SK-N-SH (cell line): ENCODE measurements around the gene DLG2. TPM values are rescaled to one million over a fixed set of nuclear protein-coding genes. Genes with fewer than 3 reads are reported as not detected.

Experiments used
- CTCF ChIA-PET: fragments of 300-600, 350-600 bp; formaldehyde crosslinking; extraction: SDS; loops from one replicate; lab custom pipeline; 2021; lab: Yijun Ruan, JAX
- POLR2A ChIA-PET: fragments of 350-600 bp; sonication (Branson Sonifier 250); formaldehyde crosslinking; extraction: SDS; loops from one replicate; lab custom pipeline; 2020; ENCODE audit warnings: antibody characterized with exemption, inconsistent platforms; lab: Yijun Ruan, JAX
- DNase-seq: peaks from one replicate; pipeline ENCODE4 v3.0.0; 2012
- H2AFZ ChIP-seq: fragments of 200-600 bp; sonication (generic); 2 replicates; pipeline ENCODE4 v1.8.1; 2016; ENCODE audit warnings: antibody characterized with exemption, mild to moderate bottlenecking, low read depth
- H3F3A ChIP-seq: fragments of 200-600 bp; sonication (generic); replicated peaks from 2 replicates; pipeline ENCODE3; 2016; ENCODE audit warnings: antibody characterized with exemption, mild to moderate bottlenecking; ENCODE audit not compliant: insufficient read depth
- H3K27ac ChIP-seq, 2 experiments: fragments of 200-500 bp in 1 of 2; fragments of 200-600 bp in 1 of 2; sonication (Bioruptor generic) in 1 of 2; sonication (generic), shearing (Covaris generic) in 1 of 2; 2 replicates each; pipeline versions ENCODE4 v1.5.1 to v1.6.1; 2014 to 2016; ENCODE audit warnings: low read depth in 2 of 2, inconsistent platforms in 1 of 2, low read length in 1 of 2, mild to moderate bottlenecking in 1 of 2, mixed read lengths in 1 of 2
- H3K27me3 ChIP-seq: fragments of 200-600 bp; sonication (generic), shearing (Covaris generic); 2 replicates; pipeline ENCODE4 v1.6.1; 2016; ENCODE audit warnings: mixed run types; ENCODE audit not compliant: insufficient read depth
- H3K36me3 ChIP-seq, 2 experiments: fragments of 200-500 bp in 1 of 2; fragments of 200-600 bp in 1 of 2; sonication (Bioruptor generic) in 1 of 2; sonication (generic) in 1 of 2; replicated peaks in 1 of 2; 2 replicates each; pipeline versions ENCODE3 to v1.5.1; 2014 to 2016; ENCODE audit warnings: low read length in 1 of 2, mild to moderate bottlenecking in 1 of 2; ENCODE audit not compliant: insufficient read depth in 2 of 2, control insufficient read depth in 1 of 2
- H3K4me1 ChIP-seq, 2 experiments: fragments of 200-500 bp in 1 of 2; fragments of 200-600 bp in 1 of 2; sonication (Bioruptor generic) in 1 of 2; sonication (generic), shearing (Covaris generic) in 1 of 2; 2 replicates each; pipeline versions ENCODE4 v1.5.1 to v1.6.1; 2014 to 2016; ENCODE audit warnings: low read depth in 1 of 2, low read length in 1 of 2, mixed run types in 1 of 2; ENCODE audit not compliant: insufficient read depth in 2 of 2, control insufficient read depth in 1 of 2
- H3K4me2 ChIP-seq: fragments of 200-600 bp; sonication (generic), shearing (Covaris generic); 2 replicates; pipeline ENCODE4 v1.6.1; 2017; ENCODE audit warnings: mixed run types
- H3K4me3 ChIP-seq, 2 experiments: fragments of 200-500 bp in 1 of 2; fragments of 200-600 bp in 1 of 2; sonication (Bioruptor generic) in 1 of 2; sonication (generic), shearing (Covaris generic) in 1 of 2; 2 replicates each; pipeline versions ENCODE4 v1.5.1 to v1.8.1; 2014 to 2016; ENCODE audit warnings: low read depth in 2 of 2, inconsistent platforms in 1 of 2, low read length in 1 of 2, mild to moderate bottlenecking in 1 of 2, mixed read lengths in 1 of 2, moderate library complexity in 1 of 2
- H3K79me2 ChIP-seq: fragments of 200-600 bp; sonication (generic); 2 replicates; pipeline ENCODE4 v1.8.1; 2017; ENCODE audit warnings: mild to moderate bottlenecking; ENCODE audit not compliant: insufficient read depth
- H3K9ac ChIP-seq: fragments of 200-600 bp; sonication (generic); 2 replicates; pipeline ENCODE4 v1.6.1; 2017; ENCODE audit warnings: mixed run types
- H3K9me2 ChIP-seq: fragments of 200-600 bp; sonication (generic); 2 replicates; pipeline ENCODE4 v1.6.1; 2017; ENCODE audit warnings: mixed run types
- H3K9me3 ChIP-seq: fragments of 200-600 bp; sonication (generic); 2 replicates; pipeline ENCODE4 v1.6.1; 2017; ENCODE audit warnings: mixed run types, mild to moderate bottlenecking, moderate library complexity
- H4K20me1 ChIP-seq: fragments of 200-600 bp; sonication (generic); 2 replicates; pipeline ENCODE4 v1.6.1; 2017; ENCODE audit warnings: mild to moderate bottlenecking, mixed run types; ENCODE audit not compliant: insufficient read depth
- CHD2 ChIP-seq: fragments of 150-350 bp; IDR thresholded peaks from 2 replicates; pipeline ENCODE4 v1.6.1; 2018; ENCODE audit warnings: low read length; ENCODE audit not compliant: partially characterized antibody
- ELF1 ChIP-seq: IDR thresholded peaks from 2 replicates; pipeline ENCODE4 v1.4.0; 2012
- EP300 ChIP-seq, 2 experiments: IDR thresholded peaks; 2 replicates each; pipeline versions ENCODE4 v1.4.0 to v1.6.1; 2012; ENCODE audit warnings: borderline replicate concordance in 1 of 2, low read depth in 1 of 2, low read length in 1 of 2
- EZH2phosphoT487 ChIP-seq: fragments of 200-600 bp; sonication (generic); IDR thresholded peaks from 2 replicates; pipeline ENCODE4 v1.6.1; 2017; ENCODE audit warnings: low read depth, mixed run types, mild to moderate bottlenecking, antibody characterized with exemption, moderate library complexity, borderline replicate concordance
- FOSL2 ChIP-seq: IDR thresholded peaks from 2 replicates; pipeline ENCODE4 v1.4.0; 2012; ENCODE audit warnings: low read depth, mild to moderate bottlenecking, moderate library complexity, borderline replicate concordance
- FOXJ3 ChIP-seq: sonication (generic); formaldehyde crosslinking; IDR thresholded peaks from 2 replicates; pipeline ENCODE4 v1.5.1; 2020; ENCODE audit warnings: mild to moderate bottlenecking, missing genetic modification reagents
- JUND ChIP-seq: IDR thresholded peaks from 2 replicates; pipeline ENCODE4 v1.4.0; 2012
- MXI1 ChIP-seq: IDR thresholded peaks from 2 replicates; pipeline ENCODE4 v1.6.1; 2012; ENCODE audit warnings: mild to moderate bottlenecking, low read depth, low read length, improper control_type of control experiment
- NFIC ChIP-seq: IDR thresholded peaks from 2 replicates; pipeline ENCODE4 v1.4.0; 2012; ENCODE audit warnings: borderline replicate concordance
- NRF1 ChIP-seq: IDR thresholded peaks from 2 replicates; pipeline ENCODE4 v1.6.1; 2012; ENCODE audit warnings: low read depth, mild to moderate bottlenecking, low read length
- SIN3A ChIP-seq: IDR thresholded peaks from 2 replicates; pipeline ENCODE4 v1.6.1; 2012; ENCODE audit warnings: low read depth, mild to moderate bottlenecking, low read length, moderate library complexity, borderline replicate concordance
- YY1 ChIP-seq: IDR thresholded peaks from 2 replicates; pipeline ENCODE4 v1.4.0; 2012; ENCODE audit warnings: low read depth, mild to moderate bottlenecking
- WGBS: methylation state at CpG from one replicate; pipeline ENCODE4 v1.1.6; 2017; ENCODE audit warnings: low lambda C conversion rate; 5-methylcytosine and 5-hydroxymethylcytosine counted together
- polyA plus RNA-seq, 3 experiments: library from polyadenylated mRNA; depleted of rRNA; stranded (reverse); fragments of >200 nt; gene quantifications; 2 replicates each; pipeline ENCODE4 v1.2.3, GENCODE V29; 2012
- TF ChIP-seq, protein P1 (sequence below): IDR thresholded peaks from 2 replicates; pipeline ENCODE4; 2012
- TF ChIP-seq, protein P2 (sequence below): IDR thresholded peaks from 2 replicates; pipeline ENCODE4 v1.4.0; 2012; ENCODE audit warnings: low read depth
- TF ChIP-seq, protein P3 (sequence below): IDR thresholded peaks from 2 replicates; pipeline ENCODE4 v1.6.1; 2012; ENCODE audit warnings: mild to moderate bottlenecking, low read depth, low read length, moderate library complexity
- TF ChIP-seq, protein P4 (sequence below): IDR thresholded peaks from 2 replicates; pipeline ENCODE4 v1.4.0; 2012; ENCODE audit warnings: low read depth, borderline replicate concordance
- TF ChIP-seq, protein P5 (sequence below): fragments of 200-600 bp; sonication (generic); IDR thresholded peaks from 2 replicates; pipeline ENCODE4 v1.6.1; 2017; ENCODE audit warnings: antibody characterized with exemption, mild to moderate bottlenecking, moderate library complexity
- TF ChIP-seq, protein P6 (sequence below): fragments of 150-350 bp; IDR thresholded peaks from 2 replicates; pipeline ENCODE4 v1.6.1; 2017; ENCODE audit warnings: antibody characterized with exemption, low read length, low read depth, borderline replicate concordance

The DLG2 gene
- polyA plus RNA-seq, 1 of the 3 experiments (the other 2 are of a cell fraction): 0.21 TPM

DNA sequence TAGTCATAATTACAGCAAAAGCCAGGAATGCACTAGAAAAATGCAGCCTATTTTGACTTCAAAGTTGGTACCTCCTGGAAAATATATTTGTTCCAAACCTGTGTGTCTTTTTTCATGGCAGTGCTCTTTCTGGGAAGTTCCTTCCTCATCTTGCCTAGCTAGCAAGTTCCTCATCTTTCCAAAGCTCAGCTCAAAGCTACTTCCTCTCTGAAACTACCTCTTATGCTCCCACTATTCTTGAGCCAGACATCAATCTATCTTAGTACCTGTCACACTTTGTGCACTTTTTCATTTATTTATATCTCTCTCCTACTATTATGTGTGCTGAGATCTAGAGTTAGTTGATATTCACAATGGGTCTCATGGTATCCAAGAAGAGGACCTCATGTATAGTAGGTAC, 2149.4 kb downstream of the DLG2 start:
- Histone ChIP-seq H3K4me1 (peaks cover 0 to 11% of the 10 kb centered on the region in 2 experiments; a peak in 2 of 4 replicates), H3K4me2 (no peak overlapping the region), H3K27me3 (no peaks in the 10 kb centered on the region), H3K4me3 (no peak overlapping the region), H4K20me1 (no peaks in the 10 kb centered on the region), H3K79me2 (no peaks in the 10 kb centered on the region), H2AFZ (no peak overlapping the region), H3K36me3 (no peaks in the 10 kb centered on the region), H3K27ac (no peak overlapping the region), H3F3A (no peaks in the 10 kb centered on the region), H3K9ac (no peak overlapping the region), H3K9me2 (no peaks in the 10 kb centered on the region), H3K9me3 (no peaks in the 10 kb centered on the region)
- POLR2A ChIA-PET: no interaction called here
- DNase-seq: no peak
- CTCF ChIA-PET: no interaction called here
- TF ChIP-seq, protein P1, sequence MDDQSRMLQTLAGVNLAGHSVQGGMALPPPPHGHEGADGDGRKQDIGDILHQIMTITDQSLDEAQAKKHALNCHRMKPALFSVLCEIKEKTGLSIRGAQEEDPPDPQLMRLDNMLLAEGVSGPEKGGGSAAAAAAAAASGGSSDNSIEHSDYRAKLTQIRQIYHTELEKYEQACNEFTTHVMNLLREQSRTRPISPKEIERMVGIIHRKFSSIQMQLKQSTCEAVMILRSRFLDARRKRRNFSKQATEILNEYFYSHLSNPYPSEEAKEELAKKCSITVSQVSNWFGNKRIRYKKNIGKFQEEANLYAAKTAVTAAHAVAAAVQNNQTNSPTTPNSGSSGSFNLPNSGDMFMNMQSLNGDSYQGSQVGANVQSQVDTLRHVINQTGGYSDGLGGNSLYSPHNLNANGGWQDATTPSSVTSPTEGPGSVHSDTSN: no peak
- TF ChIP-seq, protein P2, sequence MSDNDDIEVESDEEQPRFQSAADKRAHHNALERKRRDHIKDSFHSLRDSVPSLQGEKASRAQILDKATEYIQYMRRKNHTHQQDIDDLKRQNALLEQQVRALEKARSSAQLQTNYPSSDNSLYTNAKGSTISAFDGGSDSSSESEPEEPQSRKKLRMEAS: no peak
- TF ChIP-seq, all 33 proteins: peak for 0

DNA sequence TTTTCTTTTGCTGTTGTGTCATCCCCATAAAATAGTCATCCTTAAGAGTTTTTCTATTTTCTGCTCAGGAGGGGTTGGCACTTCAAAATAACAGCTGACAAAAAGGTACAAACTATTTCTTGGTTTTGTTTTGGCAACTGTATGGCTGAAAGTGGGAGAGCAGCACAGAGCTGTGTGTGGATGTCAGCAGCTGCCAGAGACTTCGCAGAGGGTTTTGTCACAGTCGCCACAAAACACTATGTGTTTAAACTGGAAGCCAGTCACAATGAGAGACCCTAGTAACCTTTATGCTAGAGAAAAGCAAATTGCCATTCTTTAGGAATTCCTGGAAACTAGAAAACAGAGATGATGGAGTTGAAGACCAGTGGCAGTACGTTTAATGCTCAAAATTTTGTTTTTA, 2151.4 kb downstream of the DLG2 start:
- CTCF ChIA-PET: no interaction called here
- 52% methylated on average over 3 of the region's 3 CpGs for WGBS
- no peak for DNase-seq
- H3K4me1 ChIP-seq: no peaks in the 10 kb centered on the region; a peak in 2 of 4 replicates
- H3K9ac ChIP-seq: no peak overlapping the region
- no peaks in the 10 kb centered on the region for H3K36me3 ChIP-seq
- POLR2A ChIA-PET: no interaction called here
- no peaks in the 10 kb centered on the region for H3K9me2 ChIP-seq
- H3K27me3 ChIP-seq: no peaks in the 10 kb centered on the region
- no peak overlapping the region for H2AFZ ChIP-seq
- no peaks in the 10 kb centered on the region for H3F3A ChIP-seq
- H3K79me2 ChIP-seq: no peaks in the 10 kb centered on the region
- H3K4me3 ChIP-seq: no peak overlapping the region
- H4K20me1 ChIP-seq: no peaks in the 10 kb centered on the region
- H3K4me2 ChIP-seq: no peak overlapping the region
- H3K9me3 ChIP-seq: no peaks in the 10 kb centered on the region
- no peak overlapping the region for H3K27ac ChIP-seq
- TF ChIP-seq CHD2 (no peak), MXI1 (no peak), SIN3A (no peak), EZH2phosphoT487 (no peak), JUND (no peak), ELF1 (no peak), NRF1 (no peak), NFIC (no peak), EP300 (IDR thresholded peaks at IDR 0.05; ENCODE audit: borderline replicate concordance in 1 of 2, low read depth in 1 of 2, low read length in 1 of 2) (no peak), FOSL2 (no peak), YY1 (no peak), FOXJ3 (CRISPR knock-in tag) (no peak)
- TF ChIP-seq, protein P3, sequence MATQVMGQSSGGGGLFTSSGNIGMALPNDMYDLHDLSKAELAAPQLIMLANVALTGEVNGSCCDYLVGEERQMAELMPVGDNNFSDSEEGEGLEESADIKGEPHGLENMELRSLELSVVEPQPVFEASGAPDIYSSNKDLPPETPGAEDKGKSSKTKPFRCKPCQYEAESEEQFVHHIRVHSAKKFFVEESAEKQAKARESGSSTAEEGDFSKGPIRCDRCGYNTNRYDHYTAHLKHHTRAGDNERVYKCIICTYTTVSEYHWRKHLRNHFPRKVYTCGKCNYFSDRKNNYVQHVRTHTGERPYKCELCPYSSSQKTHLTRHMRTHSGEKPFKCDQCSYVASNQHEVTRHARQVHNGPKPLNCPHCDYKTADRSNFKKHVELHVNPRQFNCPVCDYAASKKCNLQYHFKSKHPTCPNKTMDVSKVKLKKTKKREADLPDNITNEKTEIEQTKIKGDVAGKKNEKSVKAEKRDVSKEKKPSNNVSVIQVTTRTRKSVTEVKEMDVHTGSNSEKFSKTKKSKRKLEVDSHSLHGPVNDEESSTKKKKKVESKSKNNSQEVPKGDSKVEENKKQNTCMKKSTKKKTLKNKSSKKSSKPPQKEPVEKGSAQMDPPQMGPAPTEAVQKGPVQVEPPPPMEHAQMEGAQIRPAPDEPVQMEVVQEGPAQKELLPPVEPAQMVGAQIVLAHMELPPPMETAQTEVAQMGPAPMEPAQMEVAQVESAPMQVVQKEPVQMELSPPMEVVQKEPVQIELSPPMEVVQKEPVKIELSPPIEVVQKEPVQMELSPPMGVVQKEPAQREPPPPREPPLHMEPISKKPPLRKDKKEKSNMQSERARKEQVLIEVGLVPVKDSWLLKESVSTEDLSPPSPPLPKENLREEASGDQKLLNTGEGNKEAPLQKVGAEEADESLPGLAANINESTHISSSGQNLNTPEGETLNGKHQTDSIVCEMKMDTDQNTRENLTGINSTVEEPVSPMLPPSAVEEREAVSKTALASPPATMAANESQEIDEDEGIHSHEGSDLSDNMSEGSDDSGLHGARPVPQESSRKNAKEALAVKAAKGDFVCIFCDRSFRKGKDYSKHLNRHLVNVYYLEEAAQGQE: no peak
- TF ChIP-seq, protein P4, sequence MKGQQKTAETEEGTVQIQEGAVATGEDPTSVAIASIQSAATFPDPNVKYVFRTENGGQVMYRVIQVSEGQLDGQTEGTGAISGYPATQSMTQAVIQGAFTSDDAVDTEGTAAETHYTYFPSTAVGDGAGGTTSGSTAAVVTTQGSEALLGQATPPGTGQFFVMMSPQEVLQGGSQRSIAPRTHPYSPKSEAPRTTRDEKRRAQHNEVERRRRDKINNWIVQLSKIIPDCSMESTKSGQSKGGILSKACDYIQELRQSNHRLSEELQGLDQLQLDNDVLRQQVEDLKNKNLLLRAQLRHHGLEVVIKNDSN: no peak
- TF ChIP-seq, protein P1: no peak
- TF ChIP-seq, protein P5, sequence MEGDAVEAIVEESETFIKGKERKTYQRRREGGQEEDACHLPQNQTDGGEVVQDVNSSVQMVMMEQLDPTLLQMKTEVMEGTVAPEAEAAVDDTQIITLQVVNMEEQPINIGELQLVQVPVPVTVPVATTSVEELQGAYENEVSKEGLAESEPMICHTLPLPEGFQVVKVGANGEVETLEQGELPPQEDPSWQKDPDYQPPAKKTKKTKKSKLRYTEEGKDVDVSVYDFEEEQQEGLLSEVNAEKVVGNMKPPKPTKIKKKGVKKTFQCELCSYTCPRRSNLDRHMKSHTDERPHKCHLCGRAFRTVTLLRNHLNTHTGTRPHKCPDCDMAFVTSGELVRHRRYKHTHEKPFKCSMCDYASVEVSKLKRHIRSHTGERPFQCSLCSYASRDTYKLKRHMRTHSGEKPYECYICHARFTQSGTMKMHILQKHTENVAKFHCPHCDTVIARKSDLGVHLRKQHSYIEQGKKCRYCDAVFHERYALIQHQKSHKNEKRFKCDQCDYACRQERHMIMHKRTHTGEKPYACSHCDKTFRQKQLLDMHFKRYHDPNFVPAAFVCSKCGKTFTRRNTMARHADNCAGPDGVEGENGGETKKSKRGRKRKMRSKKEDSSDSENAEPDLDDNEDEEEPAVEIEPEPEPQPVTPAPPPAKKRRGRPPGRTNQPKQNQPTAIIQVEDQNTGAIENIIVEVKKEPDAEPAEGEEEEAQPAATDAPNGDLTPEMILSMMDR: no peak
- TF ChIP-seq, protein P6, sequence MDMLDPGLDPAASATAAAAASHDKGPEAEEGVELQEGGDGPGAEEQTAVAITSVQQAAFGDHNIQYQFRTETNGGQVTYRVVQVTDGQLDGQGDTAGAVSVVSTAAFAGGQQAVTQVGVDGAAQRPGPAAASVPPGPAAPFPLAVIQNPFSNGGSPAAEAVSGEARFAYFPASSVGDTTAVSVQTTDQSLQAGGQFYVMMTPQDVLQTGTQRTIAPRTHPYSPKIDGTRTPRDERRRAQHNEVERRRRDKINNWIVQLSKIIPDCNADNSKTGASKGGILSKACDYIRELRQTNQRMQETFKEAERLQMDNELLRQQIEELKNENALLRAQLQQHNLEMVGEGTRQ: no peak
